Stimulated activated CD4-positive, alpha-beta T cell treated with anti-CD3 and anti-CD28 coated beads, Interleukin-15, amount 100 ng/mL, for 48 hours (primary cell): ENCODE results near the gene DLGAP4.

Experiments used
- DNase-seq, 2 donors: peaks; one replicate each; pipeline ENCODE4 v3.0.0-alpha.2; 2020; ENCODE audit warnings: low read depth in 2 of 2

DLGAP4 gene

GRCh38 chr20:36384022-36384619 lies 78.0 kb downstream of the DLGAP4 start:
- DNase-seq = peak; percentile 12 to 18

DNA sequence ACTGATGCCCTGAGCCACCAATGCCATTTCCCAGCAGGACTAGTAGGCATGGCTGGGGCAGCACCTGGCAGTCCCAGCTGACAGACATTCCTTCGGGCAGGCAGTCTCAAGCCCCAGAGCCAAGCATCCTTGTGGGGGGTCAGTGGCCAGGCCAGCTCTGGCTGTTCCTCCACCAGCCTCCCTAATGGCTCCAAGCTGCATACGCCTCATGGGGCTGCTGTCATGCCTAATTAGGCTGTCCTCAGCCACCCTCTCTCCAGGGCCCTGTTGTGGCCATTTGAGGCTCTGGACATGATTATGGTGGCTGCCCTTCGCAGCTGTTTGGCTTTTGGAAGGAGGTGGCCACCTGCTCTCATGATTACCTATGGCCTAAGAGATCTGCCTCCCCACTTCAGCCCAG lies 79.4 kb downstream of the DLGAP4 start:
- DNase-seq = no peak

DNA sequence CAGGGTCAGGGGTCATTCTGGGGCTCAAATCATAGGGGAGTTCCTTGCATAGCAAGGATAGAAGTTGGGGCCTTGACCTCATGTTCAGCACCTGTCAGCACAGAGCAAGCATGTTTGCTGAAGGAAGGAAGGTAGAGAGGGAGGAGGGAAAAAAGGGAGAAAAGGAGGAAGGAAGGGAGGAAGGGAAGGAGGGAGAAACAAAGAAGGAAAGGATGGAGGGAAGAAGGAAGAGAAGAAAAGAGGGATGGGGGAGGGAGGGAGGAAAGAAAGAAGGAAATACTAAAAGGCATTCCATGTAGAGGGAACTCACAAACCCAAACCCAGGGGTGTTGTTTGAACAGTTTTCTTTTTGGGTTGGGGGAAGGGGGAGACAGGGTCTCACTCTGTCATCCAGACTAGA lies 80.1 kb downstream of the DLGAP4 start:
- DNase-seq = no peak

DNA sequence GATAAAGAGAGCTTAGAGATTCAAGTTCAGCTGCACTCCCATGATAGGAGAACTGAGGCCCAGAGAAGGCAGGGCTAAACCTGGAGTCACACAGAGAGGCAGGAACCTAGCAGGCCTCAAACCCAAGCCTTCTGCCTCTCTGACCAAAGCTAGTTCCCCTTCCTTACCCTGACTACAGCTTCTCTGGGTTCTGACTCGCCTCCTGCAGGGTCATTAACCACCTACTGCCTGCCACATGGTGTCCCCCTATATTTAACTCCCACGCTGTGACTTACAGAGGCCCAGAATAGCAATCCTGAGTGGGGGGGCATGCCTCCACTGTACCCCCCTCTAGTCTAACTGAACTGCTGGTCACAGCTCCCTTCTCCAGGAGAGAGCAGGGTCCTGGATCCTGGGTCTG lies 84.1 kb downstream of the DLGAP4 start:
- no peak for DNase-seq

DNA sequence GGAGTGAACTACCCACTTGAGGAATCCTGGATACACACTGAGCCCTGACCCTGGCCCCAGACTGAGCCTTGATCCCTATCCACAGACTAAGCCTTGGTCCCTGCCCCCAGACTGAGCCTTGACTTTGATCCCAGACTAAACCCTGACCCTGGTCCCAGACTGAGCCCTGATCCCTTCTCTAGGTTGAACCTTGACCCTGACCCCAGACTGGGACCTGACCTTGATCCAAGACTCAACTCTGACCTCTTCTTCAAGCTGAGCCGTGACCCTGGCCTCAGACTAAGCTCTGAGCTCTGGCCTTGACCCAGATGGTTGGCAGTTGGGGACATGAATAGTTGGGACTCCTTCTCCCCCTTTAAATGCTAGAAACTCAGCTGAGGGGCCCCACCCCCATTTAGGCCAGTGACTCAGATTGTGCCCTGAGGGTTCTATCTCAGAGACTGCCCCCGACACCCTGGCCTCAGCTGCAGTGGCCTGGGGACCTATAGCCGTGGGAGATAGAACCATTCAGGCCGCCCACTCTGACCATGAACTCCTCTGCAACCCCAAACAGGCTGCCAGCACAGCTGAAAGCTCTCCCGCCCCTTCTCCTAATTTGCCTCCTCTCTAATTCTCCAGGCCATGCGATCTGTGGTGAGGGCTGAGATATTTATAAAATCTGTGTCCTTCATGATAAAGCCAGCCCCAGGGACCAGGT lies 84.7 kb downstream of the DLGAP4 start:
- no peak for DNase-seq

DNA sequence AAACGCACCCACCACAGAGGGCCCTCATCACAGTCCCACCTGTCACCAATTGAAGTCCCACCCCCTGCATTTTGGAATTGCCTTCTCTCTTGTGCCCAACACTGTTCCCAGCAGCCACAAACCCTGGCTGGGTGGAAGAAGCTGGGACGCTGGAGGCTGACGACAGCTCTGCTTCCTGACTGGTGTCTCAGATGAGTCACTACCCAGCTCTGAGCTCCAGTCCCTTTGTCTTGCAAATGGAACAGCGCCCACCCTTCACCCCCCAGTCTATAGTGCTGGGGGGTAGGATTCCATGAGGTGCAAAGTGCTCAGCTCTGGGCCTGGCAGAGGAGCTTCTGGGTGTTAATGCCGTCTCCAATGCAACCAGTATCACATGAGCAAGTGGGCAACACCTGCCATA lies 85.3 kb downstream of the DLGAP4 start:
- DNase-seq = no peak

GRCh38 chr20:36391955-36392354 lies 85.8 kb downstream of the DLGAP4 start:
- DNase-seq = no peak

- DNase-seq = no peak
Measured at GRCh38 chr20:36392989-36393388, 86.8 kb downstream of the DLGAP4 start.

DNA sequence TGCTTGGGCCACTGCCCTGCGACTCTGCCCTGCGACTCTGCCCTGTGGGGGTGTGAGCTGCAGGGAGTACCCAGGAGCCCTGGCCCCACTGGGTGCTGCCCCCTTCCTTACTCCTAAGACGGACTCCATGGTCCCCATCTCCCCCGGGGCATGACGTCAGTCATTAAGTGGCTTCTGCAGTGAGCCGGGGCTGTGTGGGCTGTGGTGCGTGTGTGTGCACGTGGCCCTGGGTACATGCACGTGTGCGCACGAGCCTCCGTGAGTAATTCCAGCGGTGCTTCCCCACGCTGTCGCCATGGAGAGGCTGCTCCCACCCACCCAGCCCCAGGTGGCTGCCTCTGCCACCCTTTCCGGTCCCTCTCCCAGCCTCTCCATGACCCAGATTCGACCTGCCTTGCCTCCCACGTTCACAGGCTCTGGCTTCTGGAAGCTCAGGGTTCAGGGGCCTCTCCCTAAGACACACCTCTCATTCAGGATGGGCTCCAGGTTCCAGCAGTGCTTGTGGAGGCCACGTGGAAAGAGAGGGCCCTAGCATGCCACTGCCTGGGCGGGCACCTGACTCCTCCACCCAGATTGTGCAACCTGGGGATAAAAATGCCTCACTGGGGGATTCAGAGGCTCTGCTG lies 88.3 kb downstream of the DLGAP4 start:
- no peak for DNase-seq

DNA sequence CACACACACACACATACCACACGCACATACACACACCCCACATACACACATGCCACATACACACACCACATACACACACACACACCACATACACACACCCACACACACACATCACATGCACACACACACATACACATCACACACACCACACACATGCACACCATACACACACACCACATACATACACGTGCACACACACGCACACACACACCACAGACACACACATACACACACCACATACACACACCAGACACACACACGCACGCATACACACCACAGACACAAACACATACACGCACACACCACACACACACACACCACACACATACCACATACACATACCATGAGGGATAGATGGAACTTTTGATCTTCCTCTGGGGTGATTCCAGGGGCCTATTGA lies 90.2 kb downstream of the DLGAP4 start:
- DNase-seq = no peak

- DNase-seq = no peak
Measured at GRCh38 chr20:36396847-36397630, 90.9 kb downstream of the DLGAP4 start.

DNA sequence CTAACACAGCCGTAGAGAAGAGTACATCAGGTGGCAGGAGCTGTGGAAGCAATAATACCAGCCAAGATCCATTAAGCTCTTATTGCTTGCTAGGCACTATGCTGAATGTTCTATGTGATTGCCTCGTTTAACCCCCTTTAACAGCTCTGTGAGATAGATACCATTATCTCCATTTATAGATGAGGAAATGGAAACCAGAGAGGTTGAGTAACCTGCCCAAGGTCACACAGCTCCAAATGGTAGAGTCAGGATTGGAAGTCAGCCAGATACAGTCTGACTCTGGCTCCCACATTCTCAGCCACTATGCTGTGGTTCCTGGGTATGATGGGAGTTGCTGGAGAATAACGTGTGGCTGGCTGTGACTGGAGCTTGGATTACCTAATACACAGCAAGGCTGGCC lies 92.4 kb downstream of the DLGAP4 start:
- DNase-seq = no peak

- peak; percentile 30 to 42 for DNase-seq
Measured at GRCh38 chr20:36399147-36399968, 93.2 kb downstream of the DLGAP4 start.

DNA sequence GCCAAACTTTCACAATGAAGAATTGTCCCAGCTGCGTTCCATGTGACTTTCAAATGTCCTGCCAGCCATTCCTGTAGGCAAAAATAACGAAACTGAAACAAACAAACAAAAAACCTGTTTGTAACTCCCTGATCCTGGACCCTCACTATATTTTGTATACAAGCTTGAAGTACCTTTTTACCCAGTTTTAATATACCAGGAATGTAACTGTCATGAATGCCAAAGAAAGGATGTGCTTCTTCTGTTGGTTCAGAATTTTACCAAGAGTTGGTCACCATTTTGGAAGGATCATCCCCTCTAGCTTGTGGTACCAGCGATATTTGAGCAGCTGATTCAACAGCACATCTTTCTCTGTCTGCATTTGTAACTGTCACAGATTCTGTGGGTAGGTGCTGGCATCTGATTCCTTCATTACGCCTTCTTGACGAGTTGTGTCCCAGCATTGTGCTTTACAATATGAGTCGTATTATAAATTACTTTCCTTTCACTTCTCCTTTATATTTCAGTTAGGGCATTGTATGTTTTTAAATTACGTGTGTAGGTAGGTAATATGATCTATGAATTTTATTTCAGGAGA lies 93.9 kb downstream of the DLGAP4 start:
- DNase-seq = no peak

GRCh38 chr20:36400909-36401735 lies 95.0 kb downstream of the DLGAP4 start:
- DNase-seq = no peak

GRCh38 chr20:36402708-36403107 lies 96.6 kb downstream of the DLGAP4 start:
- no peak for DNase-seq

DNA sequence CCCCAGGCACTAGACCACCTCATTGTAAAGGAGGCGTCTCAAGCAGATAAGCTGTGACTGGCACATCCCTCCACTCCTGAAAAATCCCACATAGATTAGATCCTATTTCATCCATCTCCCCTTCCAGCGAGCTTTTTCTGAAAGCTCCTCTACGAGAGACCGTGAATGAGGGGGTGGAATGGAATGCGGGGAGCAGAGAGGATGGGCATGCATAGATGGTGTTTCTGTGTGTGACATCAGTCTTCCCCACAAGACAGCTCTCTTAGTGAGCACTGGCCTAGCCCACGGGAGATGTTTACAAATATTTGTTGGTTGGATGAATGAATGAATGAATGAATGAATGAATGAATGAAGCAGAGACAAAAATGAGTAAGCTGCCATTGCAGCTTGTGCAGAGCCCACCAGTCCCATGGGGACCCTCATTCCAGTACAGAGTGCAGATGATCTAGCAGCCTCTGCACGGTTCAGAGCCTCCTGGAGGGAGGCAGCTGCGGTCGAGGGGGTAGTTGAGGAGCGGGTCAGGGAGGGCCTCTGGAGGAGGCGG lies 98.4 kb downstream of the DLGAP4 start:
- DNase-seq = no peak

DNA sequence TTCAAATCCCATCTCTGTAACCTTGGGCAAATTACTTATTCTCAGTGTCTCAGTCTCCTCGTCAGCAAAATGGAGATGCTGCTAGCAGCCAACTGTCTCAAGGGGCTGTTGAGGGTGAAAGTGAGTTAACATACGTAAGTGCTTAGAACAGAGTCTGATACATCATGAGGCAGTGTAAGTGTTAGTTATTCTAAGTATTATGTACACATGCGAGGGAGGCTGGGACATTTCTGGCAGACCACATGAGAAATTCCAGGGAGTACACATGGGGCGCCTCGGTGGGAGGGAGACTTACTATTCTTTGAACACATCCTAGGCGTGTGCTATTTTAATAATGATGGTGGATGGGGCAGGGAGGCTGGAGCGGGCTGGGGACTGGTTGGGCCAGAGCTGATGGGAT lies 99.1 kb downstream of the DLGAP4 start:
- no peak for DNase-seq

GRCh38 chr20:36407199-36407733 lies 101.1 kb downstream of the DLGAP4 start:
- DNase-seq = no peak

DNA sequence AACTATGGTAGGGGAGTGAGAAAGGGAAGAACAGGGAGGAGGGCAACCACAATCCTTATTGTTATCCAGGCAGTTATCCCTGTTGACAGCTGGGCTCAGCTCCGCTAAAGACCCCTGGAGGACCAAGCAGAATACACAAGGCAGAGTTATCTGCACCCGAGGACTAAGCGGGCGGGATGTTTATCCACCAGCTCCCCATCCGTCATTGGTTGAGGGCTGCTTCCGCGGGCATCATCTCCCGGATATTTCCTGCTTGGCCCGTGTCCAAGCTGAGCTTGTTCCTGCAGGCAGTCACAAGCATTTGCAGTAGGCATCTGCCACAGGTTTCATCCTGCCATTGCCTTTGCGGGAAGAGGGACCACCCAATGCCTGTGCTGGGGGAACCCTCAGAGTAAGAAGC lies 102.1 kb downstream of the DLGAP4 start:
- no peak for DNase-seq
